Tibial nerve (tissue), 4 donors: ENCODE data around the gene TBC1D22A. TPM values are rescaled to one million over a fixed set of nuclear protein-coding genes. Genes with fewer than 3 reads are reported as not detected.

Experiments used
- DNase-seq, 2 donors: peaks; one replicate each; pipeline ENCODE4 v3.0.0-alpha.2; 2019; ENCODE audit warnings: low spot score in 2 of 2
- H3K27ac ChIP-seq, 4 donors: fragments of 200-600 bp; sonication (generic) in 3 of 4; one replicate each; pipeline ENCODE4 v1.5.1; 2017 to 2019; ENCODE audit warnings: mild to moderate bottlenecking in 1 of 4
- H3K27me3 ChIP-seq, 2 donors: fragments of 200-600 bp; sonication (generic) in 1 of 2; one replicate each; pipeline versions ENCODE4 v1.5.1 to v1.6.0; 2017 to 2019
- H3K36me3 ChIP-seq, 3 donors: fragments of 200-600 bp; sonication (generic); one replicate each; pipeline ENCODE4 v1.5.1; 2018 to 2019
- H3K4me1 ChIP-seq, 4 donors: fragments of 200-600 bp; sonication (generic) in 3 of 4; one replicate each; pipeline ENCODE4 v1.5.1; 2017 to 2019
- H3K4me3 ChIP-seq, 4 donors: fragments of 200-600 bp; sonication (generic) in 3 of 4; one replicate each; pipeline ENCODE4 v1.5.1; 2017 to 2019; ENCODE audit warnings: mild to moderate bottlenecking in 1 of 4, moderate library complexity in 1 of 4
- H3K9me3 ChIP-seq, 4 donors: fragments of 200-600 bp; sonication (generic) in 3 of 4; one replicate each; pipeline ENCODE4 v1.5.1; 2017 to 2019
- CTCF ChIP-seq, 5 experiments: fragments of 200-600 bp in 3 of 5; fragments of 450-650 bp in 2 of 5; sonication (generic) in 3 of 5; IDR thresholded peaks; one replicate each; pipeline ENCODE4 v1.5.1; 2016 to 2019; ENCODE audit warnings: antibody characterized with exemption in 5 of 5, mild to moderate bottlenecking in 3 of 5, moderate library complexity in 2 of 5
- EP300 ChIP-seq, 2 donors: sonication (generic); formaldehyde crosslinking; IDR thresholded peaks; one replicate each; pipeline ENCODE4 v1.6.1; 2017; ENCODE audit warnings: antibody characterized with exemption in 2 of 2, mild to moderate bottlenecking in 1 of 2
- POLR2A ChIP-seq, 2 donors: fragments of 450-650 bp; IDR thresholded peaks; one replicate each; pipeline ENCODE4 v1.6.1; 2017; ENCODE audit warnings: antibody characterized with exemption in 2 of 2, mild to moderate bottlenecking in 2 of 2, moderate library complexity in 2 of 2
- WGBS, 2 donors: methylation state at CpG; one replicate each; pipeline ENCODE4 v1.1.5; 2018; 5-methylcytosine and 5-hydroxymethylcytosine counted together
- total RNA-seq, 4 donors: library from RNA; depleted of rRNA; stranded (reverse); fragments of >200 nt; gene quantifications; one replicate each; pipeline ENCODE4 v1.1.0, GENCODE V29; 2016

TBC1D22A gene
- total RNA-seq, 4 donors from 2014 or later: 27.3 to 35.4 (median 29.3) TPM

- DNase-seq: no peak
- H3K27me3 ChIP-seq: no peaks in the 10 kb centered on the region
- no peak overlapping the region for H3K4me3 ChIP-seq
- WGBS, 2 donors: 88 to 89% methylated on average over 6 of the region's 6 CpGs
- H3K27ac ChIP-seq: no peak overlapping the region
- H3K36me3 ChIP-seq: peaks cover 0 to 7% (median 0%) of the 10 kb centered on the region in 3 donors
- TF ChIP-seq EP300 (IDR thresholded peaks at IDR 0.05): no peak
- no peak for TF ChIP-seq POLR2A (IDR thresholded peaks at IDR 0.05)
- TF ChIP-seq CTCF (IDR thresholded peaks at IDR 0.05): no peak
- H3K4me1 ChIP-seq: no peaks in the 10 kb centered on the region
- no peaks in the 10 kb centered on the region for H3K9me3 ChIP-seq
Measured at GRCh38 chr22:46857885-46858143, 95.4 kb downstream of the TBC1D22A start.

GRCh38 chr22:46858181-46858771 lies 95.8 kb downstream of the TBC1D22A start:
- H3K27me3 ChIP-seq: no peaks in the 10 kb centered on the region
- H3K4me3 ChIP-seq: no peak overlapping the region
- TF ChIP-seq CTCF (IDR thresholded peaks at IDR 0.05) (no peak), EP300 (IDR thresholded peaks at IDR 0.05) (no peak)
- no peak overlapping the region for H3K27ac ChIP-seq
- H3K4me1 ChIP-seq: no peaks in the 10 kb centered on the region
- H3K9me3 ChIP-seq: no peaks in the 10 kb centered on the region
- DNase-seq: no peak
- H3K36me3 ChIP-seq: peaks cover 0 to 7% (median 0%) of the 10 kb centered on the region in 3 donors
- WGBS, 2 donors: 96 to 98% methylated on average over 23 of the region's 23 CpGs

GRCh38 chr22:46860562-46860961 lies 98.1 kb downstream of the TBC1D22A start:
- no peak overlapping the region for H3K27ac ChIP-seq
- H3K27me3 ChIP-seq: no peaks in the 10 kb centered on the region
- TF ChIP-seq EP300 (IDR thresholded peaks at IDR 0.05) (no peak), CTCF (IDR thresholded peaks at IDR 0.05) (no peak), POLR2A (IDR thresholded peaks at IDR 0.05) (no peak)
- no peaks in the 10 kb centered on the region for H3K4me1 ChIP-seq
- no peaks in the 10 kb centered on the region for H3K9me3 ChIP-seq
- H3K4me3 ChIP-seq: no peak overlapping the region
- WGBS, 2 donors: 97 to 98% methylated on average over 16 of the region's 16 CpGs
- no peak for DNase-seq
- H3K36me3 ChIP-seq: peaks cover 0 to 8% (median 0%) of the 10 kb centered on the region in 3 donors

- peaks cover 0 to 16% (median 0%) of the 10 kb centered on the region in 3 donors for H3K36me3 ChIP-seq
- TF ChIP-seq EP300 (IDR thresholded peaks at IDR 0.05) (no peak), CTCF (IDR thresholded peaks at IDR 0.05) (no peak), POLR2A (IDR thresholded peaks at IDR 0.05) (no peak)
- H3K27me3 ChIP-seq: no peaks in the 10 kb centered on the region
- no peaks in the 10 kb centered on the region for H3K9me3 ChIP-seq
- no peak for DNase-seq
- H3K4me3 ChIP-seq: no peak overlapping the region
- no peaks in the 10 kb centered on the region for H3K4me1 ChIP-seq
- 85 to 90% methylated on average over 16 of the region's 16 CpGs for WGBS, 2 donors
- no peak overlapping the region for H3K27ac ChIP-seq
Measured at GRCh38 chr22:46861468-46862367, 99.3 kb downstream of the TBC1D22A start.
